DMS114 treated with DMSO at 0.1 percent for 48 hours (cell line): ENCODE results near the gene MKX.

Source experiments
- DNase-seq: peaks from one replicate; lab custom pipeline; 2025; ENCODE audit not compliant: unreplicated experiment; lab: John Stamatoyannopoulos, UW

MKX gene

DNA sequence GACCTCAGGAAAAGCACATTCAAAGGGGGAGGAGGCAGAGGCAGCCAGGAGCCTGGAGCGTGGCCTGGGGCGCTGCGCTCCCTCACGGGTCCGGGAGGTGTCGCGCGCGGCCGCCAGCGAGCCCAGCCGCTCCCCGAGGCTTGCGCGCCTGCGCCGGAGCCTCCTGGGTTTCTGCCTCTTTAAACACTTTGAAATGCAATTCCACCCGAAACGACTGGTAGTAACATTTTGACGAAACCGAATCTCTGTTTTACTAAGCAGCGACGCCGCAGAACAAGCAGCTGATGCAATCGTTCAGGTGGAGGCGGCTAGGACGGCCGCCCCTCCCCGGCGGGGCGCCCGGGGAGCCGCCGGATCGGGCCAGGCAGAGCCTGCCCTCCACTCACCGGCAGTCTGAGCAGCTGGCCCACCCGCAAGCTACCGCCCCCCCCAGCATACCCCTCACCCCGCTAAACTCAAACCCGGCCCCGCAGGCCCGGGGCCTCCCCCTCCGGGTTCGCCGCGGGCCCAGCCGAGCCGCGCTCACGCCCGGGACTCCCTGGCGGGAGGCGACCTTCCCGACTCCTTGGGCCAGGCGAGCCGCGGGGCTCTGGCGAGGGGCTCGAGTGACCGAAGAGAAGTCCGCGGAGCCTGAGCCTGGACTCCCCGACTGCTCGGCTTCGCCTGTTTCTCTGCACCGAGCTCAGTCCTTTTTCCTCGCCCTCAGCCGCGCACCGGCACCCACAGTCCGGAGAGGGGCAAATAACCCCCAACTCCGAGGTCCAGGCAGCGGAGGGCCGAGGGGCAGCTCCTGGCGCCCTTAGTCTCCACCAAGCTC lies 3.2 kb downstream of the MKX start:
- DNase-seq = peak; percentile 70

- DNase-seq = no peak
These were observed 4.2 kb downstream of the MKX start for GRCh38 chr10:27741173-27742091.

DNA sequence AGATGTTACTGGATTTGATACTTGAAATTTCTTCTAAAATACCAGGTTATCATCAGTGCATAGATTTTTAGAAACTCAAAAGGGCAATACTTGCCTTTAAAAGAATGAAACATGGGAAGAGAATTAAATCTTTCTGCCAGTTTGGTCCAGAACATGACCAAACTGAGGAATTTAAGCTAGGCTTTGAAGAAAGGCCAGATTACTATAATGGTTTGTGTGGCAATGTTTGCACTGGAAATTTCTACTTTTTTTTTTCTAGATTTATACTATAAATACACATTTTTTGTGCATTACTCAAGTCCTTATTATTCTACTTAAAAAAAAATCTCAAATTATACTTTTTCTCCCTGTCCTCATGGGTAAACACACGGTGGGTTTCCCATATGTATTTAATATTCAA lies 9.2 kb downstream of the MKX start:
- no peak for DNase-seq

- DNase-seq = no peak
These were observed 15.6 kb downstream of the MKX start for GRCh38 chr10:27730041-27730440.

DNA sequence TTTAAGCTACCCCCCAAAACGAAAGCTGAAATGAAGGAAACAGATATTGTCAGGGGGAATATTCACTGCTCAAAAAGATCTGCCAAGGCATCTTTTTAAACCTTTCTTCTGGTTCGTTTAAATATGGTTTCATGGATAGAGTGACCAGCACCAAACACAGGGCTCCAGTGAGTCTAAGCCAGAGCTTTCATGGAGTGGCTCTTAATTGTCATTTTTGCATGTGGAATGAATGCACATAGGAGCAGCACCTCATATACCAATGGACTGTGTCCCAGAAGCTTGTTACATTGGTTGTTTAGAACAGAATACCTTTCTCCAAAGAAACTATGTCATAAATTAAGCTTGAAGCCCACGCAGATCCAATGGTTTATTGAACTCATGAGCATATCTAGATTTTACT lies 17.3 kb downstream of the MKX start:
- no peak for DNase-seq

- no peak for DNase-seq
These were observed 21.3 kb downstream of the MKX start for GRCh38 chr10:27724287-27724686.

- no peak for DNase-seq
These were observed 22.2 kb downstream of the MKX start for GRCh38 chr10:27723436-27723835.

- DNase-seq = no peak
These were observed 25.1 kb downstream of the MKX start for GRCh38 chr10:27720529-27720928.

- DNase-seq = no peak
These were observed 26.6 kb downstream of the MKX start for GRCh38 chr10:27719052-27719451.

DNA sequence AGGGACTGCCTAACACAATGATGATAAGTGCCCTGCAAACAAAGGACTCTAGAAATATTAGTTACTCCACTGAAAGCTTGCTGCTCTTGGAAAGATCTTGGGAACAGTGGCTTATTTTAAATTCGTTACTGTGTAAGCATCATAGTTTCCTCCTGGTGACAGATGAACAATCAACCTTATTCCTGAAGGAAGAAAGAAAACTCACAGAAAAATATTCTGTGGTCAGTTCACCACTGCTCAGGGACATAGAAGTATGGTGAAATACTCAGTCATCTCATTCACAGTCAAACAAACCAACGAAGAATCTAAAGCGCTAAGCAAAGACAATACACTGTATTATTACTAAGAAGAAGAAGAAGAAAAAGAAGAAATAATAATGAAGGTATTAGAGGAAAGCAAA lies 27.8 kb downstream of the MKX start:
- DNase-seq = no peak

DNA sequence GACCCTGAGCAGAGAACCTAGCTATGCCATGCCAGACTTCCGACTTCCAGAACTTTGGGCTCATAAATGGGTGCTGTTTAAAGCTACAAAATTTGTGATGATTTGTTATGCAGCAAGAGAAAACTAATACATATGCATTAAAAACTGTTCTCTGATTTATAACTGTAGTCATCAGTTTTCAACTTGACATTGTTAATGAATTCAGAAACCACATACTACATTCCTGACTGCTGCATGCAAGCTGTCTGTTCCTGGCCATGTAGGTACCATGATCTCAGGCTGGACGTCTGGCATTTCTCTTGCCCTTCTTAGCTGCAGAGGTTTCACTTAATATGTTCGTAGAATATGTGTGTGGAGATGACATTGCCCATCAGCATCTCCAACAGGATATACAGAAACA lies 28.4 kb downstream of the MKX start:
- no peak for DNase-seq

GRCh38 chr10:27716521-27716920 lies 29.1 kb downstream of the MKX start:
- no peak for DNase-seq

GRCh38 chr10:27715505-27715904 lies 30.1 kb downstream of the MKX start:
- no peak for DNase-seq

DNA sequence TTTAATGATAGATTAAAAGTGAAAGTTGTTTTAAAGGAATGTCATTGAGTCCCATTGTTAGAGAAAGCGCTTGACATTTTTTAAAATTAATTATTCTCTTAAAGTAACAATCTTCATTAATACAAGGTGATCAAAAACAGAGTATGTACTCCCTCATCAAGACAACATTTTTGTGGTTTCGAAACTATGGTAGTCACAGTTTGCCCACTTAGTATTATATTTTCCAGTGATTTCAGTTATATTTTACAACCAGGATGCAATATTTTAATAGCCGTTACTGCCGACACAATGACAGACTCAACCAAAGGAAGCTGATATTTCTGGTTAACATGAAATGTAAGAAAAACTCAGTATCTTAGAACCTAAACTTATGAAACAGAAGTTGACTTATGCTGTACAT lies 31.3 kb downstream of the MKX start:
- DNase-seq = no peak

DNA sequence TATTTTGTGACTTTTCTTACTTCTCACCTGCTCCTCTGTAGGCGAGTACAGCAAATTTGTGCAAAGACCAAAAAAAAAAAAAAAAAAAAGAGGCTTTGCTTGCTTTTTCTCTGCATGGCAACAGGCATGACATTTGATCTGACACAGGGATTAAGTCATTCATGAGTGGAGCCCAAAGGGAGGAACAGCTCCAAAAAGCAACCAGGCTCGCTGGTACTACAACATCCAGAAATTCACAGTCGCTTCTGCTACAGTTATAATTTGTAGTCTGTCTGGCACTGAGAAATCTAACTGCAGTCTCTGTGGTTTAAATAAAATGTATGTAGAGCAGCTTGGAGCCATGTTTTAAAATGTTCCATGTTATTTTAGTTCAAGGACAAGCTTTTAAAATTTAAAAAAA lies 31.7 kb downstream of the MKX start:
- no peak for DNase-seq

- no peak for DNase-seq
These were observed 35.6 kb downstream of the MKX start for GRCh38 chr10:27710014-27710413.

DNA sequence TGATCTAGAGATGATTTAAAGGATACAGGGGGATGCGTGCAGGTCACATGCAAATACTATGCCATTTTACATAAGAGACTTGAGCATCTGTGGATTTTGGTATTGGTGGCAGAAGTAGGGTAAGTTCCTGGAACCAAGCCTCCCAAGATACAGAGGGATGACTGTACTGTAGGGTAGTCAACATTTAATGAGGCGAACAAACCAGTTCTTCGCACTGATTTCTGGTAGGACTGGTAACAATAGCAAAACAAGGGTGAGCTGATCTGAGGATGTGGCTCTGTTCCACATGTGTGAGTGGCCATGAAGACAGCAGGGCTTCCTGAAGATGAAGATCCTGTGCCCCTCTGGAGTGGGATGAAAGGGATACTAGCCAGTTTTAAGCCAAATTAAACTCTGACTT lies 36.3 kb downstream of the MKX start:
- DNase-seq = no peak

DNA sequence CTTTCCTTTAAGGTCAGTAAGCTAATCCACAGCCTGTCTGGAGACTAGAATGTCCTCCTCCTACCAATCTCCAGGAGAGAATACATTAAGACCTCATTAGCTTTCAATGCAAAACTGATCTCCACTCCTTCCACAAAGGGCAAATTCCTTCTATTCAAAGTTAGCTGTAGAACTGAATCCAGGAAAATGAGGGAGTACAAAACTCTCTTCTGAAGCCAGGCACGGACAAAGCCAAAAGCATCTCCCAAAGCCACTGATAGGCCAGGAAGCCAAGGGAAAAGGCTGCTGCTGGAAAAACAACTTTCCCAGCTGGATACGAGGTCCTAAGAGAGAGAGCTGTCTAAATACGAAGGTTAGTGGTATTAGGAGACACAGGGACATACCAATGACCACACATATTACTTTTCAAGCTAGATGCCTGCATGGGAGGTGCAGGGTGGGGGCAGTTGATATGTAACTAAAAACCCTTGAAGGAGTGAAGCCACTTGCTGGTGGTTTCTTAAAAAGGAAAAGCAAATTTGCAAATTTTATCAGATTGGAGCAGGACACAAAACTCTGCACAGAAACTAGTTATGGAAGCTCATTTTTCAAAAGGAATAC lies 43.6 kb downstream of the MKX start:
- DNase-seq = no peak

GRCh38 chr10:27699776-27700175 lies 45.8 kb downstream of the MKX start:
- no peak for DNase-seq

GRCh38 chr10:27698961-27699360 lies 46.7 kb downstream of the MKX start:
- no peak for DNase-seq

DNA sequence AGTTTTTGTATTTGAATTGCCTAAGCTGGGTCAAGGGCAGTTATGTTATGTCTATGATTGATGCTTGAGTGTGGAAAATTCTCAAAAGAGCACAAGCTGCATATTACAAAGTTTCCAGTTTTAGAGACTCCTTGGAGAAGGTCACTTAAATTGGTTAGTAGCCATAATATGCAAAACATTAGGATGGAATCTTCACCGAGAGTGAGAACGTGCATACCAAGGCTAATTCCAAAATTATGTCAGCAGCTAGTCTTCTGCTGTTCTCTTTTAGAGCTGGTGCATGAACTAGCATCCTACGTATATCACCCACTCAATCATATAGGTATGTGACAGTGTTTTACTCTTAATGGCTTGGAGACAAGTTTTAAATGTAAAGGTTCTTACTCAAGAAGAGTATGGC lies 49.2 kb downstream of the MKX start:
- DNase-seq = no peak

- no peak for DNase-seq
These were observed 49.9 kb downstream of the MKX start for GRCh38 chr10:27695706-27696105.
